ENCODE measurements around the gene RAB30. TPM values are rescaled to one million over a fixed set of nuclear protein-coding genes. Genes with fewer than 3 reads are reported as not detected.
"Not testable (repeated sequence)": the region's sequence is repeated elsewhere in the genome, so short reads cannot be mapped to it uniquely, and the experiment has no call there.

Gene RAB30
- polyA plus RNA-seq, 3 donors from 2014 or later = 2.2 to 6.5 (median 6.0) TPM

DNA sequence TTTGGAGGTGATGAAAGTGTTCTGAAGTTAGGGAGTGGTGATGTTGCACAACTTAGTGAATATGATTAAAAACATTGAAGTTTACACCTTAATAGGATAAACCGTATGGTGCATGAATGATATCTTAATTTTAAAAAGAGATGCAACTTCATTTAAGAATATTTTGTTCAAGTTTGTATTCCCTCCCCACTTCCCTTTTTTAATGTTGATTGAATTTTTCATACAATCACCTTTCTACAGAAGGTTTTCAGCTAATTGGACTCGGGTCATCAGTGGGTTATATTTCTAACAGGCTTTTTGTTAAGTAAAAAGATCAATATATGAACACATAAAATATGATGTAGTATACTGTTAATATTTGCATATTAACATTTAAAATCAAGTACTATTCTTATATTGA lies 97.6 kb downstream of the RAB30 start:
- Mint-ChIP-seq H3K27me3 (ENCODE audit: low read depth in 3 of 3) (peaks cover 0 to 5% (median 0%) of the 10 kb centered on the region in 3 donors), H3K9me3 (no peaks in the 10 kb centered on the region), H3K4me1 (peaks cover 33 to 43% of the 10 kb centered on the region in 2 donors), H3K4me3 (no peak overlapping the region), H3K27ac (no peak overlapping the region), H3K36me3 (peaks cover 0 to 9% (median 6%) of the 10 kb centered on the region in 3 donors)
- no peak for DNase-seq

GRCh38 chr11:82972103-82972502 lies 99.6 kb downstream of the RAB30 start:
- H3K4me3 Mint-ChIP-seq = peak overlapping the region; percentile 81 to 94 (median 90)
- H3K4me1 Mint-ChIP-seq = peaks cover 35% of the 10 kb centered on the region in 2 donors
- peaks cover 0 to 9% (median 0%) of the 10 kb centered on the region in 3 donors for H3K36me3 Mint-ChIP-seq

DNA sequence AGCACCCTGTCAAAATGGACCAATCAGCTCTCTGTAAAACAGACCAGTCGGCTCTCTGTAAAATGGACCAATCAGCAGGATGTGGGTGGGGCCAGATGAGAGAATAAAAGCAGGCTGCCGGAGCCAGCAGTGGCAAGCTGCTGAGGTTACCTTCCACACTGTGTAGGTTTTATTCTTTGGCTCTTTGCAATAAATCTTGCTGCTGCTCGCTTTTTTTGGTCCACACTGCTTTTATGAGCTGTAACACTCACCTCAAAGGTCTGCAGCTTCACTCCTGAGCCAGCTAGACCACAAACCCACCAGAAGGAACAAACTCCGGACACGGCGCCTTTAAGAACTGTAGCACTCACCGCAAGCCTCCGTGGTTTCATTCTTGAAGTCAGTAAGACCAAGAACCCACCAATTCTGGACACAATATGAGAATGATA lies 100.2 kb downstream of the RAB30 start:
- peaks cover 32 to 34% of the 10 kb centered on the region in 2 donors for H3K4me1 Mint-ChIP-seq
- DNase-seq = peak; percentile 61 to 73 (median 67)
- H3K36me3 Mint-ChIP-seq; H3K27me3 Mint-ChIP-seq (ENCODE audit: low read depth in 3 of 3); H3K9me3 Mint-ChIP-seq: not testable (repeated sequence)
- H3K27ac Mint-ChIP-seq = peak overlapping the region; percentile 81 to 92 (median 84)
- peak overlapping the region; percentile 81 to 94 (median 90) for H3K4me3 Mint-ChIP-seq

More at GRCh38 chr11:82972103-82972502, 99.6 kb downstream of the RAB30 start:
- peaks cover 0 to 5% (median under 1%) of the 10 kb centered on the region in 3 donors for H3K27me3 Mint-ChIP-seq (ENCODE audit: low read depth in 3 of 3)
- H3K9me3 Mint-ChIP-seq = peaks cover 0 to 1% (median 0%) of the 10 kb centered on the region in 6 donors
- no peak for DNase-seq
- H3K27ac Mint-ChIP-seq = peak overlapping the region; percentile 81 to 92 (median 84)

GRCh38 chr11:82970507-82971083 lies 101.1 kb downstream of the RAB30 start:
- DNase-seq; H3K27me3 Mint-ChIP-seq (ENCODE audit: low read depth in 3 of 3); H3K36me3 Mint-ChIP-seq; H3K9me3 Mint-ChIP-seq: not testable (repeated sequence)
- peak overlapping the region in 1 of 6 donors; percentile 84 for H3K27ac Mint-ChIP-seq
- H3K4me1 Mint-ChIP-seq = peaks cover 23 to 25% of the 10 kb centered on the region in 2 donors
- H3K4me3 Mint-ChIP-seq = peak overlapping the region in 2 of 5 donors; percentile 25 to 33

- Mint-ChIP-seq H3K4me1 (peaks cover 24% of the 10 kb centered on the region in 2 donors), H3K27ac (peak overlapping the region in 1 of 6 donors; percentile 39), H3K4me3 (peak overlapping the region in 1 of 5 donors; percentile 25), H3K9me3 (peaks cover 0 to 1% (median 0%) of the 10 kb centered on the region in 6 donors), H3K27me3 (ENCODE audit: low read depth in 3 of 3) (peaks cover 0 to 5% (median 2%) of the 10 kb centered on the region in 3 donors), H3K36me3 (peaks cover 0 to 9% (median 0%) of the 10 kb centered on the region in 3 donors)
- no peak for DNase-seq
Measured at GRCh38 chr11:82969811-82970210, 101.9 kb downstream of the RAB30 start.

- DNase-seq = no peak
- peaks cover 25 to 41% of the 10 kb centered on the region in 2 donors for H3K4me1 Mint-ChIP-seq
- peaks cover 0 to 5% (median 2%) of the 10 kb centered on the region in 3 donors for H3K27me3 Mint-ChIP-seq (ENCODE audit: low read depth in 3 of 3)
- peaks cover 0 to 1% (median 0%) of the 10 kb centered on the region in 6 donors for H3K9me3 Mint-ChIP-seq
- H3K27ac Mint-ChIP-seq = no peak overlapping the region
- H3K4me3 Mint-ChIP-seq = no peak overlapping the region
- H3K36me3 Mint-ChIP-seq = peaks cover 0 to 19% (median 0%) of the 10 kb centered on the region in 3 donors
Measured at GRCh38 chr11:82967381-82967780, 104.3 kb downstream of the RAB30 start.

DNA sequence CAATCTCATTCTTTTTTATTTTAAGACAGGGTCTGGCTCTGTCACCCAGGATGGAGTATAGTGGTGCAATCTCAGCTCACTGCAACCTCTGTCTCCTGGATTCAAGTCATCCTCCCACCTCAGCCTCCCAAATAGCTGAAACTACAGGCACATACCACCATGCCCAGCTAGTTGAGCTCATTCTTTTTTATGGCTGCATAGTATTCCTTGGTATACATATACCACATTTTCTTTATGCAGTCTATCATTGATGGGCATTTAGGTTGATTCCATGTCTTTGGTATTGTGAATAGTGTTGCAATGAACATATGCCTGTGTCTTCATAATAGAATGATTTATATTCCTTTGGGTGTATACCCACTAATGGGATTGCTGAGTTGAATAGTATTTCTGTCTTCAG lies 109.7 kb downstream of the RAB30 start:
- not testable (repeated sequence) for DNase-seq; H3K9me3 Mint-ChIP-seq; H3K27me3 Mint-ChIP-seq (ENCODE audit: low read depth in 3 of 3)
- H3K4me1 Mint-ChIP-seq = peaks cover 53 to 75% of the 10 kb centered on the region in 2 donors
- peak overlapping the region in 2 of 5 donors; percentile 7 to 23 for H3K4me3 Mint-ChIP-seq
- H3K36me3 Mint-ChIP-seq = peaks cover 4 to 25% (median 4%) of the 10 kb centered on the region in 3 donors
- peak overlapping the region; percentile 48 to 92 (median 72) for H3K27ac Mint-ChIP-seq

GRCh38 chr11:82960779-82961143 lies 110.9 kb downstream of the RAB30 start:
- DNase-seq = no peak
- Mint-ChIP-seq H3K4me1 (peaks cover 65 to 88% of the 10 kb centered on the region in 2 donors), H3K4me3 (peak overlapping the region; percentile 59 to 81 (median 76)), H3K27ac (peak overlapping the region; percentile 92 to 98 (median 94)), H3K9me3 (peaks cover 2 to 15% (median 8%) of the 10 kb centered on the region in 6 donors), H3K27me3 (ENCODE audit: low read depth in 3 of 3) (peaks cover 5 to 19% (median 10%) of the 10 kb centered on the region in 3 donors), H3K36me3 (peaks cover 5 to 25% (median 6%) of the 10 kb centered on the region in 3 donors)

- H3K27me3 Mint-ChIP-seq (ENCODE audit: low read depth in 3 of 3) = peaks cover 5 to 23% (median 10%) of the 10 kb centered on the region in 3 donors
- peak; percentile 77 to 79 (median 79) for DNase-seq
- H3K9me3 Mint-ChIP-seq = peaks cover 8 to 21% (median 14%) of the 10 kb centered on the region in 6 donors
- H3K36me3 Mint-ChIP-seq = peaks cover 10 to 25% (median 12%) of the 10 kb centered on the region in 3 donors
- peak overlapping the region; percentile 59 to 81 (median 76) for H3K4me3 Mint-ChIP-seq
- peaks cover 69 to 89% of the 10 kb centered on the region in 2 donors for H3K4me1 Mint-ChIP-seq
- H3K27ac Mint-ChIP-seq = peak overlapping the region; percentile 92 to 98 (median 94)
Measured at GRCh38 chr11:82959987-82960778, 111.5 kb downstream of the RAB30 start.

DNA sequence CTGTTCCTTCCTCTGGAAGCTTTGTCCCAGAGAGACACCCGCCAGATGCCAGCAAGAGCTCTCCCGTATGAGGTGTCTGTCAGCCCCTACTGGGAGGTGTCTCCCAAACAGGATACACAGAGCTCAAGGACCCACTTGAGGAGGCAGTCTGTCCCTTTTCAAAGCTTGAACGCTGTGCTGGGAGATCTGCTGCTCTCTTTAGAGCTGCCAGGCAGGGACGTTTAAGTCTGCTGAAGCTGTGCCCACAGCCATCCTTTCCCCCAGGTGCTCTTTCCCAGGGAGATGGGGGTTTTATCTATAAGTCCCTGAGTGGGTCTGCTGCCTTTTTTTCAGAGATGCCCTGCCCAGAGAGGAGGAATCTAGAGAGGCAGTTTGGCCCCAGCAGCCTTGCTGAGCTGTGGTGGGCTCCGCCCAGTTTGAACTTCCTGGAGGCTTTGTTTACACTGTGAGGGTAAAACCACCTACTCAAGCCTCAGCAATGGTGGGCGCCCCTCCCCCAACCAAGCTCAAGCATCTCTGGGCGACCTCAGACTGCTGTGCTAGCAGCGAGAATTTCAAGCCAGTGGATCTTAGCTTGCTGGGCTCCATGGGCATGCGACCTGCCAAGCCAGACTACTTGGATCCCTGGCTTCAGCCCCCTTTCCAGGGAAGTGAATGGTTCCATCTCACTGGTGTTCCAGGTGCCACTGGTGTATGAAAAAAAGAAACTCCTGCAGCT lies 115.8 kb downstream of the RAB30 start:
- peak overlapping the region; percentile 27 to 76 (median 58) for H3K4me3 Mint-ChIP-seq
- H3K9me3 Mint-ChIP-seq = peaks cover 37 to 61% (median 54%) of the 10 kb centered on the region in 6 donors
- peak; percentile 81 to 85 (median 81) for DNase-seq

DNA sequence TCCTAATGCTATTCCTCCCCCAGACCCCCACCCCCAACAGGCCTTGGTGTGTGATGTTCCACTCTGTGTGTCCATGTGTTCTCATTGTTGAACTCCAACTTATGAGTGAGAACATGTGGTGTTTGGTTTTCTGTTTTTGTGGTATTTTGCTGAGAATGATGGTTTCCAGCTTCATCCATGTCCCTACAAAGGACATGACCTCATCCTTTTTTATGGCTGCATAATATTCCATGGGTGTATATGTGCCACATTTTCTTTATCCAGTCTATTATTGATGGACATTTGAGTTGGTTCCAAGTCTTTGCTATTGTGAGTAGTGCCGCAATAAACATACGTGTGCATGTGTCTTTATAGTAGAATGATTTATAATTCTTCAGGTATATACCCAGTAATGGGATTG lies 121.2 kb downstream of the RAB30 start:
- peaks cover 33 to 57% (median 35%) of the 10 kb centered on the region in 3 donors for H3K36me3 Mint-ChIP-seq
- H3K4me3 Mint-ChIP-seq; DNase-seq; H3K27me3 Mint-ChIP-seq (ENCODE audit: low read depth in 3 of 3); H3K27ac Mint-ChIP-seq: not testable (repeated sequence)
- peaks cover 46 to 57% (median 52%) of the 10 kb centered on the region in 6 donors for H3K9me3 Mint-ChIP-seq
- H3K4me1 Mint-ChIP-seq = peaks cover 12 to 21% of the 10 kb centered on the region in 2 donors

More for the DNA sequence above, 115.8 kb downstream of the RAB30 start:
- peaks cover 40 to 55% (median 44%) of the 10 kb centered on the region in 3 donors for H3K36me3 Mint-ChIP-seq
- peak overlapping the region; percentile 66 to 93 (median 90) for H3K27ac Mint-ChIP-seq
- H3K27me3 Mint-ChIP-seq (ENCODE audit: low read depth in 3 of 3) = peaks cover 10 to 23% (median 12%) of the 10 kb centered on the region in 3 donors
- peaks cover 58 to 72% of the 10 kb centered on the region in 2 donors for H3K4me1 Mint-ChIP-seq

DNA sequence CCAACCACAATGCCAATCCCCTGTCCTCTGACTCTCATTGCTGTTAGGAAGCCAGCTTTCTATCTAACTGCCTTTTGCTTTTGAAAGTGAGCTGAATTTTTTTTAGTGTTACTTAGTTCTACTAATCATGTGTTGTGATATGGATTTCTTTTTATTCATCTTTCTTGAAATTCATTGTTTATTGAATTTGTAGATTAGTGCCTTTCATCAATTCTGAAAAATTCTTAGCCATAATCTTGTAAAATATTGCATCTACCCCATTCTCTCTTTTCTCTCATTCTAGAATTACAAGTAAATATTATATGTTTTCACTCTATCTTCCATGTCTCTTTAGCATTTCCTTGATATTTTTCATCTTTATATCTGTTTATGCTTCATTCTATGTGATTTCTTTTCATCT lies 122.3 kb downstream of the RAB30 start:
- Mint-ChIP-seq H3K27ac (no peak overlapping the region), H3K4me3 (no peak overlapping the region), H3K4me1 (peaks cover 2 to 17% of the 10 kb centered on the region in 2 donors), H3K27me3 (ENCODE audit: low read depth in 3 of 3) (peaks cover 0 to 7% (median 1%) of the 10 kb centered on the region in 3 donors), H3K36me3 (peaks cover 24 to 50% (median 26%) of the 10 kb centered on the region in 3 donors), H3K9me3 (peaks cover 37 to 46% (median 42%) of the 10 kb centered on the region in 6 donors)
- DNase-seq = no peak

DNA sequence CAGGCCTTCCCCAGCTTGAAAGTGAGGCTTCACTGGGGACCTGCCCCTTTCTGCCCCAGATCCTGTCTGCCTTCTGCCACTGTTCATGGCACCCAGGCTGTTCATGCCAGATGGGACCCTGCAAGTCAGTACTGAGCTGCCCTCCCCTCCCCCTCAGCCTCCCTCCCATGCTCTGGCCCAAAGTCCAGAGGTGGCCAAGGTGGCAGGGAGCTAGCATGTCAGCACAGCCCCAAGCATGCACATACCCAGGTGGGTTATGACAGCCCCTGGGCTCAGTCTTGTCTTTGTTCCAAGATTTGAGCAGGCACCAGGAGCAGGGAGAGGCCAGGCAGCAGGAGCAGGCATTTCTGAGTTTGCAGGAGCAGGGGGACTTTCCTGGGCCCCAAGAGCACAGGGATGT lies 126.0 kb downstream of the RAB30 start:
- Mint-ChIP-seq H3K27me3 (ENCODE audit: low read depth in 3 of 3) (peaks cover 0 to 1% (median 0%) of the 10 kb centered on the region in 3 donors), H3K27ac (no peak overlapping the region), H3K36me3 (peaks cover 4 to 16% (median 4%) of the 10 kb centered on the region in 3 donors), H3K4me3 (no peak overlapping the region), H3K4me1 (peaks cover 9 to 31% of the 10 kb centered on the region in 2 donors), H3K9me3 (peaks cover 5 to 16% (median 8%) of the 10 kb centered on the region in 6 donors)
- DNase-seq = no peak

Measured in immature natural killer cell (primary cell).